Measurements from ENCODE around the gene UBE2U.

The UBE2U gene

DNA sequence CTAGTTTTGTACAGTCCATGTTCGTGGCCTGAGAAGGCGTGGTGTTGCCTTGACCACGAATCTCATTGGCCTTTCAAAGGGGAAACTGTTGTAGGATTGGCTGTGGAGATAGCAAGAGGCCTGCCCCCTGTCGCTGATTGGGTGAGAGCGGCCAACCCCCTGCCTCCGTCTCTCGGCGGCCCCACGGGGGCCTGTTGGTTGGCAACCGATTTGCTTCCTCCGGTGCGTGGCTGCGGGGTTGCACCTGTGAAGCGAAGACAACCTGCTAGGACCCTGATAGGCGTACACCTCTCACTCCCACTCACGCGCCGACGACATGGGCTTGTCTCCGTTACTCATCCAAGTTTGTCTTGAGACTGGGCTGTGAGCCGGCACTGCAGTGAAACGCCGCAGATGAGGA is at the start of gene UBE2U:
TSS of gene UBE2U (plus strand) at position 204 of the 400 bp plus-strand sequence. CDS start 428 bp downstream, outside the sequence.
- DNase-seq (ENCODE audit: low spot score): no peak

DNA sequence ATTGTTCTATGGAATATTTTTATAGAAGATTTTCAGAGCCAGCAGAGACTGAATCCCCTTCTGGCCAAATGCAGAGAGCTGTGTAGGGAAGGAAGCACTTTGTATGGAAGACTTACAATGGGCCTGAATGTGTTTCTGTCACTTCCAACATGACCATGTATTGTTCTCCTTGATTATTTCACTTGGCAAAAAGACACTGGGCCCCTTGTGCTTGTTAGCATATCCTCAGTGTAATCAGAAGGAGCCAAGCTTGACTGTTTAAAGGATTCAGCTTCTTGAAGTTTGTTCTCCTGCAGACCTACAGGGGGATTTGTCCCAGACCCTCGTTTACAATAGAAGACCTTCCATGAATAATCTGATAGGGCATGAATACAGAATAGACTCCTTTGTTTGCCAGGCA is 48.1 kb upstream of the UBE2U start:
- DNase-seq (ENCODE audit: low spot score): no peak

DNA sequence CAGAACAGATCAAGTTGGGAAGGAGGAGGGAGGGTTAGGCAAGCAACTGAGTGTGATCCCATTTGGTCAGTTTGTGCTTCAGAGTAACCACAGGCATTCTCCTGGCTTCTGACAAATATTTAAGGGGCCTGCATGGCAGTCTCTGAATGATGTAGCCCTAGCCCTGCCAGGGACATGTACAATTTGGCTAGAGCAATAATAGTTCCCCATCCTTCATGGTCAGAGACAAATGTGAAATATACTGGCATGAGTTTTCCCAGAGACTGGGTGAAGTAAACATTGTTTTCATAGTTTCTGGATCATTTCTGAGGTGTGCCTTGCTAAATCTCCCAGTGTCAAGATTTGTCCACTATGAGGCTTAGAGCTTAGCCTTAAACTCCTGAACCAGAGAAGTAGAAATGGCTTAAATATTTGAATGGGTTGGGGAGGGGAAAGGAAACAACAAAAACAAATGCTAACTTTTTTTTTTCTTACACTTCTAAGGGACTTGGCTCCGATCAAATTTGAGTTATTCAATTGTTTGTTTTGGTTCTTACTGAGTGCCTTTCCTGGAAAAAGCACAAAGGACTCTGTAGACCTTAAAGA is 42.0 kb upstream of the UBE2U start:
- DNase-seq (ENCODE audit: low spot score): peak; percentile 88

- DNase-seq (ENCODE audit: low spot score): no peak
Measured at GRCh38 chr1:64162151-64162550, 41.3 kb upstream of the UBE2U start.

- no peak for DNase-seq (ENCODE audit: low spot score)
Measured at GRCh38 chr1:64162804-64163203, 40.6 kb upstream of the UBE2U start.

DNA sequence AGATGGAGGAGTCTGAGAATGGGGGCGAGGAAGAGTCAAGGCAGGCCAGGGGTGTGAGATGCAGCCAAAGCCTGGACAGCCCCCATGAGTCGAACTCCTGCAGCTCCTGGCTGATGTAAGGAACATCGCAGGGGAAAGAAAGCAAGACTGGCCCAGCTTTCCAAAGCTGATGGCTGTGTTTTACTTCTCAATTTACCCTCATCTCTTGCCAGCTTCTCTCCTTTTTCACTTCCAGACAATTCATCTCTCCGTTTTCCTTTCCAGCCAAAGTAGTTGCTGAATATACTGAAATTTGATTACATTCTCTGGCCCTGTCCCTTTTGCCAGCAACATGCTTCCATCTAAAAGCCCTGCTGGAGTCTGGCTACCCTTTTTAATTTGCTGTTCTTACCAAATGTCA is 40.0 kb upstream of the UBE2U start:
- no peak for DNase-seq (ENCODE audit: low spot score)

DNA sequence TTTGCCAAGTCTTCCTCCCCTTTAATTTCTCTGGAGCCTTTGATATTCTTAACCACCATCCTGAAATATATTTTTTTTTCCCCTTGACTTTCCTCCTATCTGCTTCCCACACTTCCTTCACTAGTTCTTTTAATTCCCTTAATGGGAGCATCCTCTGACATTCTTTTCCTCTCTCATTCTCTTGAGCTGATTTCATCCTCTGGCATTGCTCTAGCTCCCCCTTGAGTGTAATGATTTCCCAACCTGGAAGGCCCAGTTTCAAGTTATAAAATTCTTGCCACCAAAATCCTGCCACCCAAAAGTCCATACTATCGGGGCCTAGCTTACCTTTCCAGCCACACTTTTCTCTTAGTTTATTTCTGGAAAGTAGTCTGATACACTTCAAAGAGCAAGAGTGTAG is 39.5 kb upstream of the UBE2U start:
- DNase-seq (ENCODE audit: low spot score): peak; percentile 64

DNA sequence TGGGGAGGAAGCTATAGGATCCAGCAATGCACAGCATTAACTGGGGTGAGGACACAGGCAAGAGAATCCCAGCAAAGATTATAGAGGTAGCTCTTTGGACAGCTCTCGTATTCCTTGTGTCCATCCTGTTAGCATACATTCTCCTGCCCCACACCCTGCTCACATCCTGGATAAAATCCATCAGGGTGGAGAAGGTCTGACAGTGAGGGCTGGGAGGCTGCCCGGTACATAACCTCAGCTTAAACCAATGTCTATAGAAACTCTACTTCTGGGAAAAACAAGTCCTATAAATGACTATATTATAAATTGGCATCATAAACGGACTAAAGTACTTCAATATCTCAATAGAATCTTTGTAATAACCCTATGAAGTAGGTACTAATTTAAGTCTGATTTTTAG is 36.8 kb upstream of the UBE2U start:
- DNase-seq (ENCODE audit: low spot score): no peak

DNA sequence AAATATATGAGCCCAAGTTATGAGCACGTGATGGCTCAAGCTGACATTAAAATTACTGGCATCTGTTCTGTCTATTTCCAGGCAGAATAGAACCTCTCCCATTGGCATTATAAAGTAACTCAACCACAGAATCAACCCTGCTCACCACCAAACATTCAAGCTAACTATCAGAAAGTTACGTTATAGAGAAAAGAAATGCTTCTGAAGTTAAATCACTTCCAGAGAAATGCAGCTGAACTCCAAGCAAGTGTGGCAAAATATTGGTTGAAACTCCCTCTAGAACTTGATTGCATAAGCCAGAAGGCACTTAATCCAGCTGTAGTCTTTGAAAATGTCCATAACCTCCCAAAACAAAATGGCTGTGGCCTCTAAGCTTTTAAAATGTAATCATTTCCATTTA is 36.2 kb upstream of the UBE2U start:
- peak; percentile 37 for DNase-seq (ENCODE audit: low spot score)

GRCh38 chr1:64171246-64171645 is 32.2 kb upstream of the UBE2U start:
- no peak for DNase-seq (ENCODE audit: low spot score)

DNA sequence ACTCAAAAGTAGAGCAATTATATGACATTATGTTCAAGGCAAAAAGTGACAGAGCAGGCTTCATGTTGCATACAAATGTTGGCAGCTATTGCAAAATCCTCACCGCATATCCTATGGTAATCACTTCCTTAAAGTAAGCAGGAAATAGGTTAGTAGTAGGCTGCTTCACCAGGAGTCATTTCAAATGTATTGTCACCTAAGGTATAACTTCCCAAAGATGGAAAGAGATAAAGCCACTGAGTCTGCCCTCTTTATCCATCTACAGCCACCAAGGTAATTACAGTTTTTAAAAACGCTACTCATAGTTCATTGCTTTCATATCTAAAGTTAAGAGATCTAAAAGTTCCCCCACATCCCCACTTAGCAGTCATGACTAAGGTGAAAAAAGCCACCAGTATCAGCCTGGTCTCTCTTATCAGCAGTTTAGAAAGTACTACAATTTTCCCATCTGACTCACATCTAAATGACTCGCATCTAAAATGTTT is 31.6 kb upstream of the UBE2U start:
- no peak for DNase-seq (ENCODE audit: low spot score)

- DNase-seq (ENCODE audit: low spot score): no peak
Measured at GRCh38 chr1:64172458-64172983, 30.9 kb upstream of the UBE2U start.

DNA sequence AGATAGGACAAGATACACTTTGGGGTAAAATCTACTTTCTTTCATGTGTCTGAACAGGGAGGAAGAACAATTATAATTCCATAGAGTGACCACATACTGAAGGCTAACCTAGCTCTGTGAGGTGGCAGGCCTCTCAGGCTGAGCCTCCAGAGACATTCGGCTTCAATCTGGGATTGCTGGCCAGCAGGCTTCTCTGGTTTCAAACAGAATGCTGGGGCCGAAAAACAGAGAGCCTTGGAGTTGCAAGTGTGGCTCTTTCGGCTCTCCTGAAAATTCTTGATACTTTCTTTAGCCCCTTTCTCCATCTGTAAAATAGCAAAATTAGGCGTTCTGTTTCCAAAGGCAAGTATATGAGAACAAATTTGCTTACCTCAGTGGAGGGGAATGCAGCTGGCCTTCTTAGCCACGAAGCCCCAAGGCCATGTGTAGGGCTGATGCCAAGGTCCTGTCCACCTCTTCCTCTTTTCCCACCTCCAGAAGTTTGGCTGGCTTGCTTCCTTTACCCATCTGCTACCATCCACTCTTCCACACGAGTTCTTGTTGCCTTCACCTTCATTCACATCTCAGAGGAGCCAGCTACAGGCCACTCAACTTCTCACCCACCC is 30.0 kb upstream of the UBE2U start:
- DNase-seq (ENCODE audit: low spot score): no peak

DNA sequence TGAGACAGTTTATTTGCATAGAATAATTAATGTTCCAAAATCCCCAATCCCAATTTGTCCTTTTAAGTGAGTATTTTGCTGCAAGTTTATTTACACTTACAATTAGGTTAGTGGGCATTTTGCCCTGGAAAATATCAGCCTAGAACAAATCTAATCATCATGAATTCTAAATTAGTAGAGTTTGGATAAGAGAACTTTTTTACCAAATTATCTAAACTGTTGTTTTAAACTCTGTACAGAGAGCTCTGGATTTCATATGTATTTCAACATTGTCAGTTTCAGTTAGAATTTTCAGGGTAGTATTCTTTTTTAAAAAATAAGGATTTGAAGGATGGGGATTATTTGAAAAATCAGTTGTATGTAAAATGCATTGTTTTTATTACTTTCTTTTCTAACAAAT is 27.8 kb upstream of the UBE2U start:
- DNase-seq (ENCODE audit: low spot score): no peak

GRCh38 chr1:64176659-64177058 is 26.8 kb upstream of the UBE2U start:
- no peak for DNase-seq (ENCODE audit: low spot score)

GRCh38 chr1:64179588-64179987 is 23.8 kb upstream of the UBE2U start:
- DNase-seq (ENCODE audit: low spot score): no peak

DNA sequence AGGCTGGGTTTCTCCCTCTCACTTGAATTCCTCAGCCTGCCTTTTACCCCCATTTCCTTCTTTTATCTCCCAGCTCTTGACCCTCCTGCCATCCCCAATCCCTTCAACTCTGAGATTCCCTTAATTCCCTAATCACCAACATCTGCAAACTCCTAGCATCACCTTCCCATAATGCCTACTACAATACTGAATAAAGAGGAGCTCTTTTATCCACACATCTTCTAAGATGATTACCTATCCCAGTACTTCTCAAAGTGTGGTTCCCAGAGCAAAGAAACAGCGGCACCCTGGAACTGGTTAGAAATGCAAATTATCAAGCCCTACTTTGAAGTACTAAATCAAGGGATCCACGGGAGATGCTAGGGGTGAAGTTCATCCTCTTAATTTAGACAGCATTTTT is 21.2 kb upstream of the UBE2U start:
- DNase-seq (ENCODE audit: low spot score): no peak

- no peak for DNase-seq (ENCODE audit: low spot score)
Measured at GRCh38 chr1:64183395-64184002, 19.9 kb upstream of the UBE2U start.

- no peak for DNase-seq (ENCODE audit: low spot score)
Measured at GRCh38 chr1:64184003-64184440, 19.4 kb upstream of the UBE2U start.

DNA sequence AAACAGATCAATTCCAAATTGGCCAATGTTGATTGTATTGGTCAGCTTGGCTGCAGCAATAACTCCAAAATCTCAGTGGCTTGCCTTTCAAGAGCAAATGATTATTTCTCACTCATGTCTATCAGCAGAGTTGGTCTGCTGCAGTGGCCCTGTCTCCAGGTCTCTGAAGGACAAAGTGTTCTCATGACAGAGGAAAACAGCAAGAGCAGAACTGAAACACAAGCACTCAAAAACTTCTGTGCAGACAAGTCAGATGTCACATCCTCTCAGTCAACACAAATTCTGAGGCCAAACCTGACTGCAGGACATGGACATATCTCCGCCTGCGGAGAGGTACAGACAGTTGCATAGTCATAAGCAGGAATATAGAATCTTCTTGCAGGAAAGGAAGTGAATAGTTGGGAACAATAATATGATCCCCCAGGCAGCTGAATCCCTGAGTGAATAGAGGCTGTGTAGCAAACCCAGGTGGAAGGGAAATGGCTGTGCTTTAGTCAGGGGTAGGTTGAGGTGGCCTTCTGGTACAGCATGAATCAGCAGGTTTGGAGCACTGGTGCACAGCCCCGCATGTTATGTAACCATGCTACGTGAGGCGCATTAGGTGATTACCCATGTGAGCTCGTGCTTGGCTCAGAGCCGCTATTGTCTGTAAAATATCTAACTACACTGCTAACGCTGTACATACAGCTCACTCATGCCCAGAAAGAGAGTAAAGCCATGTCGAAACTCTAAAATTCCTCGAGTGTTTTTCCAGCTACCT is 17.1 kb upstream of the UBE2U start:
- DNase-seq (ENCODE audit: low spot score): no peak

DNA sequence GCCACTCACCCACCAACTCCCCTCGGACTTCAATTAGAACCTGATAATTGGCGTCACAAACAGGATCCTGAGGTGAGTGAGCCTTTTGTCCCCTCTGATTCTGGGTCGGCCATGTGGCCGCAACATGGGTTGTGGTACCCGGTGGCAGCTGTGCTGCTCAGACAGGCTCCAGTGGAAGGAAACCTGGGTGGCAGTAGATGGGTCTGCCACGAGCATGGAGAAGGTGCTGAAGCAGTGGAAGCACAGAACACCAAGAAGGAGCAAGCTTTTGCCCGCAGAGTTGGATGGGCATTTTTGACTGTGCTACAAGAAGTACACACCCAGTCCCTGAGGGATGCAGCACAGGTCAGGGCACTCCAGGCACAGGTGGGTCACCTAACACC is 16.5 kb upstream of the UBE2U start:
- no peak for DNase-seq (ENCODE audit: low spot score)

DNA sequence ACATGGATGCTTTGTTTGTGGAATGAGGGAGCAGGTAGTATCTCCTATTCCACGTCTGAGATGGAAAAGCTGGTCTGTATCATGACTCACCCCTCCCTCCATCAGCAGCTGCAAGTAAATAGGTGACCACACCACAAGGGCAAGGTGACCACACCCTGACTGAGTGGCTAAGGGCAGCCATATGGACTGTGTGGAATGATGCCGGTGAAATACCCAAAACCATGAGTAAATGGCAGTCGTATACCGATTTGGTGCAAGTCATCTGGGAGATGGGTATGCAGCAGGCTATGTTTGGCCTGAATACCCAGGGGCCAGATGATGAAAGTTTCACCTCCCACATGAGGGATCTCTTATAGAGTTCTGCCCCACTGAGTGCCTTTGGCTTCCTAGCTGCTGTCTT is 15.8 kb upstream of the UBE2U start:
- DNase-seq (ENCODE audit: low spot score): no peak

DNA sequence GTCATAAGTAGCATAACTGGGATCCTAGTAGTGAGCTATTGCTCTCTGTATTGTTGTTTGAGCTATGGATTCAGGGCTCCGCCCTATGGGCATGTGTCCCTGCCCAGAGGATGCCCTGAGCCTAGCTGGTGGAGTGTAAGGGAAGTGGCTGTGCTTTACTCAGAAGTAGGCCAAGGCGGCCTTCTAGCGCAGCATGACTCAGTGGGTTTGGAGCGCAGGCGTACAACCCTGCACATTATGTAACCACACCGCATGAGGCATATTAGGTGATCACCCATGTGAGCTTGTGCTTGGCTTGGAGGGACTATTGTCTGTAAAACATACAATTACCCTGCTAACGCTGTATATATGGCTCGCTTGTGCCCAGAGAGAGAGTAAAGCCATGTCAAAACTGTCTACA is 11.1 kb upstream of the UBE2U start:
- DNase-seq (ENCODE audit: low spot score): no peak

Data from AG20443 (cell line).